Neuronal stem cell (in vitro differentiated cells): ENCODE results near the gene PICALM.

Experiments
- DNase-seq: peaks from one replicate; pipeline ENCODE4 v3.0.0-alpha.2; 2013; ENCODE audit warnings: low spot score
- H2AFZ ChIP-seq: one replicate; pipeline ENCODE4 v1.6.1; 2013; ENCODE audit warnings: mild to moderate bottlenecking, low read length, inconsistent platforms
- H2AK5ac ChIP-seq: 2 replicates; pipeline ENCODE4 v1.6.1; 2013; ENCODE audit warnings: low read depth, mild to moderate bottlenecking, inconsistent platforms, low read length, moderate library complexity, mixed read lengths
- H2BK120ac ChIP-seq: 2 replicates; pipeline ENCODE4 v1.6.1; 2013; ENCODE audit warnings: low read depth, mild to moderate bottlenecking, inconsistent platforms, low read length, moderate library complexity, mixed read lengths
- H2BK12ac ChIP-seq: one replicate; pipeline ENCODE4 v1.6.1; 2013; ENCODE audit warnings: low read length, inconsistent platforms
- H2BK15ac ChIP-seq: 2 replicates; pipeline ENCODE4 v1.6.1; 2013; ENCODE audit warnings: mild to moderate bottlenecking, low read length, inconsistent platforms, mixed read lengths
- H2BK5ac ChIP-seq: one replicate; pipeline ENCODE4 v1.6.1; 2013; ENCODE audit warnings: inconsistent platforms, mild to moderate bottlenecking, low read length, moderate library complexity
- H3K14ac ChIP-seq: one replicate; pipeline ENCODE4 v1.6.1; 2013; ENCODE audit warnings: low read length, inconsistent platforms
- H3K18ac ChIP-seq: 2 replicates; pipeline ENCODE4 v1.6.1; 2013; ENCODE audit warnings: low read length, inconsistent platforms
- H3K23ac ChIP-seq: 2 replicates; pipeline ENCODE4 v1.6.1; 2013; ENCODE audit warnings: low read depth, mild to moderate bottlenecking, mixed read lengths, low read length, inconsistent platforms; ENCODE audit not compliant: poor library complexity
- H3K27ac ChIP-seq: replicated peaks from 3 replicates; pipeline ENCODE4 v1.5.1; 2013; ENCODE audit warnings: low read length, inconsistent platforms
- H3K27me3 ChIP-seq, 3 experiments: 2 replicates each; pipeline ENCODE4 v1.6.1; 2013; ENCODE audit warnings: low read length in 3 of 3, mild to moderate bottlenecking in 2 of 3, inconsistent platforms in 1 of 3, low read depth in 1 of 3, mixed read lengths in 1 of 3, moderate library complexity in 1 of 3; ENCODE audit not compliant: control insufficient read depth in 3 of 3, insufficient read depth in 3 of 3
- H3K36me3 ChIP-seq, 2 donors: replicated peaks in 1 of 2; 2 replicates each; pipeline ENCODE4 v1.6.1; 2013; ENCODE audit warnings: low read length in 2 of 2; ENCODE audit not compliant: control insufficient read depth in 2 of 2, insufficient read depth in 2 of 2
- H3K4ac ChIP-seq: 2 replicates; pipeline ENCODE4 v1.6.1; 2013; ENCODE audit warnings: inconsistent platforms, mild to moderate bottlenecking, low read length, moderate library complexity
- H3K4me1 ChIP-seq, 2 donors: 1 replicate in 1 of 2; 2 replicates in 1 of 2; pipeline ENCODE4 v1.6.1; 2013; ENCODE audit warnings: low read length in 2 of 2, low read depth in 1 of 2; ENCODE audit not compliant: control insufficient read depth in 2 of 2, insufficient read depth in 1 of 2
- H3K4me2 ChIP-seq: one replicate; pipeline ENCODE4 v1.6.1; 2013; ENCODE audit warnings: mild to moderate bottlenecking, low read length, inconsistent platforms; ENCODE audit not compliant: insufficient read depth, poor library complexity, severe bottlenecking
- H3K4me3 ChIP-seq, 2 donors: 2 replicates each; pipeline ENCODE4 v1.5.1; 2013; ENCODE audit warnings: low read length in 2 of 2, mild to moderate bottlenecking in 2 of 2, inconsistent platforms in 1 of 2, moderate library complexity in 1 of 2
- H3K79me1 ChIP-seq: one replicate; pipeline ENCODE4 v1.6.1; 2013; ENCODE audit warnings: low read depth, mild to moderate bottlenecking, inconsistent platforms, low read length, moderate library complexity
- H3K9ac ChIP-seq: one replicate; pipeline ENCODE4 v1.6.1; 2013; ENCODE audit warnings: mild to moderate bottlenecking, low read depth, low read length, inconsistent platforms; ENCODE audit not compliant: poor library complexity
- H3K9me3 ChIP-seq, 2 donors: replicated peaks in 1 of 2; 2 replicates each; pipeline versions ENCODE3 to v1.6.1; 2013; ENCODE audit warnings: low read length in 2 of 2, mild to moderate bottlenecking in 2 of 2, inconsistent platforms in 1 of 2, low read depth in 1 of 2, mixed read lengths in 1 of 2, moderate library complexity in 1 of 2; ENCODE audit not compliant: control insufficient read depth in 2 of 2, insufficient read depth in 1 of 2
- H4K8ac ChIP-seq: one replicate; pipeline ENCODE4 v1.6.1; 2013; ENCODE audit warnings: low read depth, mild to moderate bottlenecking, inconsistent platforms, low read length, moderate library complexity
- H4K91ac ChIP-seq: one replicate; pipeline ENCODE4 v1.6.1; 2013; ENCODE audit warnings: low read length, low read depth, mild to moderate bottlenecking, inconsistent platforms; ENCODE audit not compliant: poor library complexity
- WGBS, 2 donors: extraction: QIAGEN DNeasy Blood & Tissue Kit; methylation state at CpG; one replicate each; pipeline ENCODE4 v1.1.7; 2013; ENCODE audit warnings: missing lambda C conversion rate in 2 of 2, mixed read lengths in 1 of 2; ENCODE audit not compliant: insufficient read length in 2 of 2, insufficient replicate concordance in 1 of 2; ENCODE audit errors: extremely low coverage in 2 of 2; 5-methylcytosine and 5-hydroxymethylcytosine counted together

Gene PICALM

DNA sequence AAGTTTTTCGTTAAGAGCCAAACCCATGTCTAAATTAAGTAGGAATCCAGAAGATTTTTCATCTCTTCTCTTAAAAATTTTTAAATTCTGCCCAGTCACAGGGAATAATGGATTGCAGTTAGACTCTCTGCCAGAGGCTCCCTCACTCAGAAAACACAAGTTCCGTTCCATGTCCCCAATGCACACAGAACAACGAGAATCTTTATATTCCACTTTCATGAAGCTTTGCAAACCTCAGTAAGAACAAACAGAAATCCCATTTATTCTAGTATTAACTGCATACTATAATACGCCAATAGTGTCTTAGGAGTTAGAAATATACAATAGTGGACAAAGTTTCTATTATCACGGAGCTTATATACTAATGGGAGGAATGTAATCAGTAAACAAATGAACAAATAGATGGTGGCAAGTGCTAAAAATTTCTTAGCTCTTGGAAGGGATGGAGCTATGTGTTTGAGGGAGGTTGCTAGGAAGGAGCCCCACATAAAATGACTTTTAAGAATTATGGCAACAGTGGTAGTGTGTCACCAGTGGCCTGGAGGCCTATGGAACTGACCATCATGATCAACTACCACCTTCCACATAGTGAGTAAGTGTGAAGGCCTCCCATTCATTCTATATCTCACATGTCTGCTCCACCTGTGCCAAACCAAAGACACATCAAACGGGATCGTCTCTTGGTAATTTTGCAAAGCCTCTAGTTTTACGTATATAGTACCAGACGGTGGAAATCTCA lies 24.9 kb downstream of the PICALM start:
- no CpG with 5 or more reads among the region's 9 CpGs for WGBS, 2 donors
- Histone ChIP-seq H3K14ac (no peak overlapping the region), H3K4ac (no peak overlapping the region), H2BK15ac (no peak overlapping the region), H4K8ac (no peak overlapping the region), H3K9me3 (peaks cover 0 to 3% of the 10 kb centered on the region in 2 donors), H3K27ac (no peak overlapping the region), H2BK12ac (no peak overlapping the region), H3K4me1 (peaks cover 0 to 2% of the 10 kb centered on the region in 2 donors), H3K4me3 (no peak overlapping the region), H2AK5ac (no peak overlapping the region), H3K23ac (no peak overlapping the region), H2AFZ (no peak overlapping the region), H2BK5ac (no peak overlapping the region), H4K91ac (no peak overlapping the region), H3K36me3 (peaks cover 0 to 12% of the 10 kb centered on the region in 2 donors), H3K4me2 (no peak overlapping the region), H3K18ac (no peak overlapping the region), H3K27me3 (no peaks in the 10 kb centered on the region), H3K9ac (no peak overlapping the region), H2BK120ac (no peak overlapping the region), H3K79me1 (peaks cover 3% of the 10 kb centered on the region)
- no peak for DNase-seq

DNA sequence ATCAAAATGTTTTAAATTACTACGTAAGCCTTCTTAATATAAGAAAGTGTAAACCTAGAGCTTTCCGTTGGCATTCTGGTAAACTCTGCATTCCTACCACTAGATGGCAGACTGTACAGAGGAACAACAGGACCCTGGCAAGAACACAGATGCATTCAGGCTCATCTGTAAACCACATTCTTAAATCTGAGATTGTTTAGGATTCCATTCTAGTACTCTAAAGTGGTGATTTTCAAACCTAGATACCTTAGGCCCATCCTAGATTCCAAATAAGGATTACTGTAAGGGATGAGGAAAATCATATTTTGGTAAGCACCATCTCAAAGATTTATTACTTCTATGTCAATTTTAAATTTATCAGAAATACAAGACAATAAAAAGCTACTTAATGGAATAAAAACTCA lies 26.9 kb downstream of the PICALM start:
- no CpG with 5 or more reads among the region's 2 CpGs for WGBS, 2 donors
- H2AK5ac ChIP-seq: no peak overlapping the region
- no peaks in the 10 kb centered on the region for H3K9me3 ChIP-seq
- H2BK12ac ChIP-seq: no peak overlapping the region
- H3K18ac ChIP-seq: no peak overlapping the region
- no peak overlapping the region for H2BK120ac ChIP-seq
- H3K14ac ChIP-seq: no peak overlapping the region
- H4K91ac ChIP-seq: no peak overlapping the region
- no peak overlapping the region for H3K4ac ChIP-seq
- H3K4me1 ChIP-seq: peaks cover 0 to 2% of the 10 kb centered on the region in 2 donors
- peak; percentile 89 for DNase-seq
- no peak overlapping the region for H2BK15ac ChIP-seq
- no peak overlapping the region for H3K23ac ChIP-seq
- no peak overlapping the region for H2AFZ ChIP-seq
- H3K9ac ChIP-seq: no peak overlapping the region
- H3K27ac ChIP-seq: no peak overlapping the region
- H4K8ac ChIP-seq: no peak overlapping the region
- H3K79me1 ChIP-seq: peaks cover 3% of the 10 kb centered on the region
- H2BK5ac ChIP-seq: no peak overlapping the region
- no peaks in the 10 kb centered on the region for H3K27me3 ChIP-seq
- peaks cover 0 to 18% of the 10 kb centered on the region in 2 donors for H3K36me3 ChIP-seq
- no peak overlapping the region for H3K4me2 ChIP-seq
- H3K4me3 ChIP-seq: no peak overlapping the region

- Histone ChIP-seq H2BK120ac (no peak overlapping the region), H3K4me2 (no peak overlapping the region), H2AK5ac (no peak overlapping the region), H2AFZ (no peak overlapping the region), H3K9me3 (no peaks in the 10 kb centered on the region), H3K23ac (no peak overlapping the region), H3K4me1 (peaks cover 0 to 2% of the 10 kb centered on the region in 2 donors), H3K79me1 (peaks cover 3% of the 10 kb centered on the region), H3K27ac (no peak overlapping the region), H3K4ac (no peak overlapping the region), H2BK5ac (no peak overlapping the region), H3K27me3 (no peaks in the 10 kb centered on the region), H4K8ac (no peak overlapping the region), H2BK15ac (no peak overlapping the region), H4K91ac (no peak overlapping the region), H3K9ac (no peak overlapping the region), H3K4me3 (no peak overlapping the region), H3K36me3 (peaks cover 0 to 18% of the 10 kb centered on the region in 2 donors), H2BK12ac (no peak overlapping the region), H3K14ac (no peak overlapping the region), H3K18ac (no peak overlapping the region)
- no peak for DNase-seq
- WGBS, 2 donors: no CpG with 5 or more reads among the region's 2 CpGs
Observed at GRCh38 chr11:86040919-86041850, 27.7 kb downstream of the PICALM start.

DNA sequence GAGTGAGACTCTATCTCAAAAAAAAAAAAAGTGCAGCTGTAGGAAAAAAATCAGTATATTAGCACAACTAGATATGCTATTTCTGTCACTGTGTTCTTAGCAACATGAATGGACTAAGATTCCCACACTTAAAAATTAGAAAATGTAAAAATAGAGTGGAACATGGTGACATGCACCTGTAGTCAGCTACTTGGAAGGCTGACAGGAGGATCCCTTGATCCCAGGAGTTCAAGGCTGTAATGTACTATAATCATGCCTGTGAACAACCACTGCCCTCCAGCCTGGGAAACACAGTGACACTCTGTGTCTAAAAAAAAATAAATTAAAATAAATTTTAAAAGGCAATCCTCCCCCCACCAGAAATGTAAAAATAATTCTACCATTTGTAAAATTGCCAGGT lies 29.8 kb downstream of the PICALM start:
- H3K79me1 ChIP-seq: no peaks in the 10 kb centered on the region

More for the DNA sequence above, 29.8 kb downstream of the PICALM start:
- Histone ChIP-seq H2BK15ac (no peak overlapping the region), H3K4me3 (no peak overlapping the region), H2AFZ (no peak overlapping the region), H3K18ac (no peak overlapping the region), H4K8ac (no peak overlapping the region), H2BK120ac (no peak overlapping the region), H3K4me2 (no peak overlapping the region), H3K36me3 (peaks cover 0 to 18% of the 10 kb centered on the region in 2 donors), H3K27ac (no peak overlapping the region), H3K9me3 (no peaks in the 10 kb centered on the region), H3K9ac (no peak overlapping the region), H3K14ac (no peak overlapping the region), H3K4ac (no peak overlapping the region), H2BK5ac (no peak overlapping the region), H2BK12ac (no peak overlapping the region), H3K4me1 (peaks cover 0 to 2% of the 10 kb centered on the region in 2 donors), H2AK5ac (no peak overlapping the region), H3K27me3 (no peaks in the 10 kb centered on the region), H3K23ac (no peak overlapping the region), H4K91ac (no peak overlapping the region)
- DNase-seq: no peak
